Ishikawa (cell line): ENCODE data around the gene ZCCHC2.

Experiments used
- CEBPB ChIP-seq: IDR thresholded peaks from 2 replicates; pipeline ENCODE4 v1.6.1; 2012
- CREB1 ChIP-seq: IDR thresholded peaks from 2 replicates; pipeline ENCODE4 v1.6.1; 2012; ENCODE audit warnings: low read depth
- EGR1 ChIP-seq: IDR thresholded peaks from 2 replicates; pipeline ENCODE4 v1.6.1; 2012
- EP300 ChIP-seq: IDR thresholded peaks from 2 replicates; pipeline ENCODE4 v1.6.1; 2012; ENCODE audit warnings: borderline replicate concordance
- RAD21 ChIP-seq: IDR thresholded peaks from 2 replicates; pipeline ENCODE4 v1.6.1; 2012; ENCODE audit warnings: low read depth
- TAF1 ChIP-seq: IDR thresholded peaks from 2 replicates; pipeline ENCODE4 v1.6.1; 2012; ENCODE audit warnings: low read depth, mild to moderate bottlenecking
- TEAD4 ChIP-seq: IDR thresholded peaks from 2 replicates; pipeline ENCODE4 v1.6.1; 2012
- YY1 ChIP-seq: IDR thresholded peaks from 2 replicates; pipeline ENCODE4 v1.6.1; 2012; ENCODE audit warnings: low read depth
- ZBTB7A ChIP-seq: IDR thresholded peaks from 2 replicates; pipeline ENCODE4 v1.6.1; 2012; ENCODE audit warnings: low read depth
- TF ChIP-seq, protein P1 (sequence below): IDR thresholded peaks from 2 replicates; pipeline ENCODE4 v1.6.1; 2012; ENCODE audit warnings: low read depth, mild to moderate bottlenecking
- TF ChIP-seq, protein P2 (sequence below): IDR thresholded peaks from 2 replicates; pipeline ENCODE4 v1.6.1; 2012

DNA sequence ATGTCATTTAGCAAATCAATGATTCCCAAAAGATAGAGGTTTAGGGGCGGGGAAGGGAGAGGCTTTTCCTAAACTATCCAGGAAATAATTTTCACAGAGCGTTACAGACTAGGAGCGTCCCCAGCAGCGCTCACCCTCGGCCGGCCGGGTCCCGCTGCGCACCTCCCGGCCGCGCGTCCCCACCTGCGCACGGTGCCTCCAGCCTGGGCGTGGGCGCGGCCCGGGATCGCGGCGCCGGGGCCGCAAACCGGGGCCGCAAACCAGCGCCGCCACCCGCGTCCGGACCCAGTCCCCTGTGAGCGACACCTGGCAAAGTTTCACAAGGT is 684 bp upstream of the ZCCHC2 start:
- TF ChIP-seq RAD21 (no peak), TEAD4 (no peak), CEBPB (no peak), YY1 (no peak), EP300 (no peak), TAF1 (no peak), CREB1 (no peak), EGR1 (no peak; the same call in 1 of the 2 replicates), ZBTB7A (no peak)
- TF ChIP-seq, protein P1, sequence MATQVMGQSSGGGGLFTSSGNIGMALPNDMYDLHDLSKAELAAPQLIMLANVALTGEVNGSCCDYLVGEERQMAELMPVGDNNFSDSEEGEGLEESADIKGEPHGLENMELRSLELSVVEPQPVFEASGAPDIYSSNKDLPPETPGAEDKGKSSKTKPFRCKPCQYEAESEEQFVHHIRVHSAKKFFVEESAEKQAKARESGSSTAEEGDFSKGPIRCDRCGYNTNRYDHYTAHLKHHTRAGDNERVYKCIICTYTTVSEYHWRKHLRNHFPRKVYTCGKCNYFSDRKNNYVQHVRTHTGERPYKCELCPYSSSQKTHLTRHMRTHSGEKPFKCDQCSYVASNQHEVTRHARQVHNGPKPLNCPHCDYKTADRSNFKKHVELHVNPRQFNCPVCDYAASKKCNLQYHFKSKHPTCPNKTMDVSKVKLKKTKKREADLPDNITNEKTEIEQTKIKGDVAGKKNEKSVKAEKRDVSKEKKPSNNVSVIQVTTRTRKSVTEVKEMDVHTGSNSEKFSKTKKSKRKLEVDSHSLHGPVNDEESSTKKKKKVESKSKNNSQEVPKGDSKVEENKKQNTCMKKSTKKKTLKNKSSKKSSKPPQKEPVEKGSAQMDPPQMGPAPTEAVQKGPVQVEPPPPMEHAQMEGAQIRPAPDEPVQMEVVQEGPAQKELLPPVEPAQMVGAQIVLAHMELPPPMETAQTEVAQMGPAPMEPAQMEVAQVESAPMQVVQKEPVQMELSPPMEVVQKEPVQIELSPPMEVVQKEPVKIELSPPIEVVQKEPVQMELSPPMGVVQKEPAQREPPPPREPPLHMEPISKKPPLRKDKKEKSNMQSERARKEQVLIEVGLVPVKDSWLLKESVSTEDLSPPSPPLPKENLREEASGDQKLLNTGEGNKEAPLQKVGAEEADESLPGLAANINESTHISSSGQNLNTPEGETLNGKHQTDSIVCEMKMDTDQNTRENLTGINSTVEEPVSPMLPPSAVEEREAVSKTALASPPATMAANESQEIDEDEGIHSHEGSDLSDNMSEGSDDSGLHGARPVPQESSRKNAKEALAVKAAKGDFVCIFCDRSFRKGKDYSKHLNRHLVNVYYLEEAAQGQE, result no peak
- TF ChIP-seq, protein P2, sequence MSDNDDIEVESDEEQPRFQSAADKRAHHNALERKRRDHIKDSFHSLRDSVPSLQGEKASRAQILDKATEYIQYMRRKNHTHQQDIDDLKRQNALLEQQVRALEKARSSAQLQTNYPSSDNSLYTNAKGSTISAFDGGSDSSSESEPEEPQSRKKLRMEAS, result no peak
